GM21367 (cell line): ENCODE data around the gene C10orf95.

Experiments used
- ATAC-seq: cut with Tn5 transposase; IDR thresholded peaks from one replicate; pipeline ENCODE4 v1.9.1; 2021; ENCODE audit not compliant: unreplicated experiment

The C10orf95 gene

GRCh38 chr10:102403115-102403514 lies 48.2 kb downstream of the C10orf95 start:
- no peak for ATAC-seq

- no peak for ATAC-seq
Measured at GRCh38 chr10:102402512-102402896, 48.8 kb downstream of the C10orf95 start.

- no peak for ATAC-seq
Measured at GRCh38 chr10:102401735-102402511, 49.4 kb downstream of the C10orf95 start.

GRCh38 chr10:102401342-102401654 lies 50.0 kb downstream of the C10orf95 start:
- no peak for ATAC-seq

- ATAC-seq, result no peak
Measured at GRCh38 chr10:102400598-102401341, 50.6 kb downstream of the C10orf95 start.

GRCh38 chr10:102400076-102400475 lies 51.3 kb downstream of the C10orf95 start:
- ATAC-seq, result no peak
